HG03565 (cell line): ENCODE measurements around the gene PLXNA1.
A peak's percentile ranks its signal among the peaks of the same experiment; 100 is the strongest.

Experiments
- ATAC-seq: cut with Tn5 transposase; IDR thresholded peaks from one replicate; pipeline ENCODE4 v1.9.1; 2021; ENCODE audit warnings: mild to moderate bottlenecking, moderate library complexity; ENCODE audit not compliant: unreplicated experiment

The PLXNA1 gene

GRCh38 chr3:126999383-126999782 is 16.5 kb downstream of the PLXNA1 start:
- ATAC-seq: no peak

DNA sequence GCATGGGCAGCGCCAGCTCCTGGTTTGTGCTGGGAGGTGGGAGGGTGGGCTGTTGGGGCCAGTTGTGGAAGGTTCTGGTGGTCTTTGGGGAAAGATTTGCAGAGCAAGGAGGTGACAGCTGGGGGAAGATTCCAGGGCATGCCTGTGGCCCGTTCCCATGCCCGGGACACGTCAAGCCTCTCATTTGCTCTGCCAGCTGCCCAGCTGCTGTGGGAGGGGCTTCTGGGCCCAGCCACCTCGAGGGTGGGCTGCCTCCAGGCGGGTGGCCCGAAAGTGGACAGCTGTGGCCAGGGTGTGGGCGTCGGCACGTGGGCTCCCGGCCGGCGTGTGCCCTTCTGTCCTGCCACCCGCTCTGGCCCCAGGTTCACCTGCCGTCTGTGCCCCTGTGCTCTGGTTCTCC is 17.2 kb downstream of the PLXNA1 start:
- no peak for ATAC-seq

DNA sequence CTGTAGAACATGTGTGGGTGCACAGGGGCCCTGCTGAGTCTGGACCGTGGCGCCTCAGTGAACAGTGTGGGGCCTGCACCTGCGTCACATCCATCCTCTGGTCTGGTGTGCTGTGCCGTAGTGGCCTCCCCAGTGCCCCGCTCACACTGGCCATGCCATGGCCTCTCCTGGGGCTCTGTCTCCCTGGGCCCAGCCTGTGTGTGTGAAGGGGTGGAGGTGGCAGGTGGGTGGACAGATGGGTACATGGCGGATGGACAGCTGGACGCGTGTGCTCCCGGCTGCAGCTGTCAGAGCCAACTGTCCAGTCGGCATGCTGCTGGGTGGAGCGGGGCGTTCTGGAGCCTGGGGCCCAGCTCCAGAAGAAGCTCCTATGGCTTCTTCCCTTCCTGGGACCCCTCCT is 17.8 kb downstream of the PLXNA1 start:
- no peak for ATAC-seq

DNA sequence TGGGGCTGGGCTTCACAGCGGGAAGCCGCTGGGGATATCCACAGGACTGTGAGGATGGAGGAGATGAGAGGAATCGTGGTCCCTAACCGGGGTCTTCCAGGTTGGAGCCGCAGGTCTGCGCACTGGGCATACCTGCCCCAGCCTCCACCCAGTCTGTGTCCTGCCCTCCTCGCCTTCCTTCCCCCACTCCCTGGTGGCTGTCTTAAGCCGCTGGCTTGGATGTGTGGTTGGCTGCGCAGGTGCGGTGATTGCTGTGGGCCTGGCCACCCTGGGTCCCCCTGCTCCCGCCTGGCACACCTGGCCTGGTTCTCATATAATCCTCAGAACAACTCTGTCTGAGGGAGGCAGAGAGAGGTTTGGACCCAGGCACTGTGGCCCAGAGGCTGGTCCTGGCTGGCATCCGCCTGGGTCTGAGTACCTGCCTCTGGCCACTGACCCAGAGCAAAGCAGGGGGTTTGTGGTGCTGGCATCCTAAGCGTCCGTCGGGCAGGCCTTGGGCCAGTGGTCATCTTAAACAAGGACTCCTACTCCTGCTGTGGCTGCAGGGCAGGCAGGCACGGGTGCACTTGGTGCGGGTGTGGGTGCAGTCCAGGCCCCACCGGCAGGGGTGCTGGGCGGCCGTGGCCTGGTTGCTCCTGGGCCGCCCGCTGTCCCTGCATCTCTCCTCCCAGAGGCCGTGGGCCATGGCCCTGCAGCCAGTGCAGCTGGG is 18.7 kb downstream of the PLXNA1 start:
- ATAC-seq: no peak

DNA sequence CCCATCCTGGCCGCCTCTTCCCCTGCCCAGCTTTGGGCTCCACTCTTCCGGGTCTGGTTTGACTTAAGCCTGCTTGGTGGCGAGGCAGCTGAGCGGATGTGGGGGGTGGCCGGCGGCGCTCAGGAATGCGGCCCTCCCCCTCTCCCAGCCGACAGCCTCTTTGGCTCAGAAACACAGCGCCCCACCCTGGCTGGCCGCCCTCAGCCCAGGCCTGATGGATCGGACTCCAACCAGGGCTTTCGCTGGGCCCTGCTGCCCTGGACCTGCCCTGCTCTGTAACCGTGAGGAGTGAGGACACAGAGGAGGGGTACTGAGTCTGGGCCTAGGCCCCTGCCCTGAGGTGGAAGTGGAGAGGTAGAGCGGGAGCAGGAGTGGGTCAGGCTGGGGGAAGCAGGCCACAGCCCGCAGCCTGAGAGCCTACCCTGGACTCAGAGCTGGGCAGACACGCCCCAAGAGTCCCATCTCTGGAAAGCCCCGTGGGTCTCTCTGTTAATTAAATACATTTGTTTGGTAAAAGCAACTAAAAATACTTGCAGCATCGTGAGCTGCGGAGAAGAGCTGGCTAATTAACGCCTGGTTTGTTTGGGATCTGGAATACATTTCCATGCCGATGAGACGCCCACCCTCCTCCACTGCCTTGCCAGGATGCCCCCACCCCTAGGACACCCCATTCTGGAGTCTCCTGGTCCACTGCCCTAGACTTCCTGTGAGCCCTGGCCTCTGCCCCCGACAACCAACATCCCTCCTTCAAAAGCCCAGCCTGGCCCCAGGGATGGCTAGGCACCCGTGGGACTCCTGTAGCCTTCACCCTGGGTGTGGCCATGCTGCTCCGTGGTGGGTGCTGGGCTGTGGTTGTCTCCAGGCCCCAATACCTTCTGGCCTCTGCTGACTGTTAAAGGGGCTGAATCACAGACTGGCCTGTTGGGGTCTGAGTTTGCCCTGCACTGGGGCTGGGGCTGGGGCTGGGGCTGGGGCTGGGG is 19.6 kb downstream of the PLXNA1 start:
- ATAC-seq: no peak

- ATAC-seq: no peak
Measured at GRCh38 chr3:127003175-127003555, 20.2 kb downstream of the PLXNA1 start.

GRCh38 chr3:127003601-127004280 is 20.8 kb downstream of the PLXNA1 start:
- ATAC-seq: no peak

- no peak for ATAC-seq
Measured at GRCh38 chr3:127004641-127005397, 21.9 kb downstream of the PLXNA1 start.

DNA sequence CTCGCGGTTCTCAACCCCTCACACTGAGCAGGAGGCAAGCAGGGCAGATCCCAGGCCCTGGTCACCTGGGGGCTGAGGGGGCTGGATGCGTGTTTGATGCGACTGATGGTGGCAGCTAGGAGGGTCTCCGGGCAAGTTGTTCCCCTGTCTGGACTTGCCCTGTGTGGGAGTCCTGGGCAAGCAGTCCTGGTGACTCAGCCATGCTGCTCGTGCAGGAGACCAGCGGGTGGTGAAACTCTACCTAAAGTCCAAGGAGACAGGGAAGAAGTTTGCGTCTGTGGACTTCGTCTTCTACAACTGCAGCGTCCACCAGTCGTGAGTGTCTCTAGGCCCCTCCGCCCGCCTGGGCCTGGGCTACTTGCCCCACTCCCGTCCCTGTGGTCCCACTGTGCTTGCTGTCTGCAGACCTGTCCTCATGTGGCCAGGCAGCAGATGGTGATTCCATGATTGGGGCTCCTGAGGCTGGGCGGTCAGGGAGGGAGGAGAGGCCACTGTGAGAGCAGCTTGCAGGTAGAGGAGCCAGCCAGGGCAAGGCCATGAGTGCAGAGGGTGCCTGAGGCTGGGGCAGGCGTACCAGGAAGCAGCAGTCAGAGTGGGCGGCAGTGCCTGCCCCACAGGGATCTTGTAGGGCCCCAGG is 23.1 kb downstream of the PLXNA1 start:
- ATAC-seq: no peak

DNA sequence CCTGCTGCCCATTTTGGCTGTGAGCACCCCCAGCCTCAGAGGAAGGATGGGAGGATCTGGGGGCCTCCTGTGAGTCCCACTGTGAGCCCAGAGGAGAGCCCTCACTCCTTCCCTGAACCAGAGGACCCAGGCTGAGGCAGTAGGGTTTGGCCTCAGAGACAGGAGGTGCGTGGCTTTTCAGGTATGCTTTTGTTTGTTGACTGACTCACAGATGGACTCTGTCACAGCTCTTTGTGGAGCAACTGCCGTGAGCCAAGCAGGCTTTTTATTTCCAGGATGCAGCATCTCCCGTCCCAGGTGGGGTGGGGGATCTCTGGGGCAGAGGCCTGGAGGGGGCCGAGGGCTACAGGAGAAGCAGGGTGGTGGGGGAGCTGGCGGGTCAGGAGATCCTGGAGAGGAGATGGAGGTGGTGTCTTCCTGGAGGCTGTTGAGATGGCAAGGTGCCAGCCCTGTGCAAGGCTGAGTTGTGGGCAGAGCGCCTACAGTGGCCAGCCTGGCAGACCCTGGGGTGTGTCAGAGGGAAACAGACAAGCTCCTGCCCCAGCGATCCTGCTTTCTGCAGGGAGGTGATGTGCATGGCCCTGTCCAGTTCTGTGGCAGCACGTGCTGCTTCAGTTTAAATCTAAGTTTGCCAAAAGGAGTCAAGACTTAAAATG is 24.0 kb downstream of the PLXNA1 start:
- no peak for ATAC-seq

GRCh38 chr3:127008236-127008635 is 25.3 kb downstream of the PLXNA1 start:
- ATAC-seq: no peak

- ATAC-seq: no peak
Measured at GRCh38 chr3:127009531-127009930, 26.6 kb downstream of the PLXNA1 start.

GRCh38 chr3:127011270-127011992 is 28.5 kb downstream of the PLXNA1 start:
- ATAC-seq: no peak

DNA sequence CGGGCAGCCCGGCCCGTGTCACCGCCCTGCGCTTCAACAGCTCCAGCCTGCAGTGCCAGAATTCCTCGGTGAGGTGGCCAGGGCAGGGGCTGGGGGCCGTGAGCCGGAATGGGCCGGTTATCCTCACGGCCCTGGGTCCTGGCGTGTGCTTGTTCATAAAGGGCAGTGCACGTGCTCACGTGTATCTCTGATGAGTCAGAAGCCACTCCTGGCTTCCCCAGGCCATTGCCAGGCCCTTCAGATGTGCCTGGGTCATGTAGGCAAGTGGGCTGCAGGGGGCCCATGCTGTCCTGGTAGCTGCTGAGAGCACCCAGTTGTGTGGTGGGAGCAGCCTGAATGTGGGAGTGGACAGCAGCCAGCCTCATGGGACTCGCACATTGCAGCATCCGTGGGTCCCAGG is 29.2 kb downstream of the PLXNA1 start:
- no peak for ATAC-seq

- ATAC-seq: no peak
Measured at GRCh38 chr3:127013181-127013580, 30.3 kb downstream of the PLXNA1 start.

DNA sequence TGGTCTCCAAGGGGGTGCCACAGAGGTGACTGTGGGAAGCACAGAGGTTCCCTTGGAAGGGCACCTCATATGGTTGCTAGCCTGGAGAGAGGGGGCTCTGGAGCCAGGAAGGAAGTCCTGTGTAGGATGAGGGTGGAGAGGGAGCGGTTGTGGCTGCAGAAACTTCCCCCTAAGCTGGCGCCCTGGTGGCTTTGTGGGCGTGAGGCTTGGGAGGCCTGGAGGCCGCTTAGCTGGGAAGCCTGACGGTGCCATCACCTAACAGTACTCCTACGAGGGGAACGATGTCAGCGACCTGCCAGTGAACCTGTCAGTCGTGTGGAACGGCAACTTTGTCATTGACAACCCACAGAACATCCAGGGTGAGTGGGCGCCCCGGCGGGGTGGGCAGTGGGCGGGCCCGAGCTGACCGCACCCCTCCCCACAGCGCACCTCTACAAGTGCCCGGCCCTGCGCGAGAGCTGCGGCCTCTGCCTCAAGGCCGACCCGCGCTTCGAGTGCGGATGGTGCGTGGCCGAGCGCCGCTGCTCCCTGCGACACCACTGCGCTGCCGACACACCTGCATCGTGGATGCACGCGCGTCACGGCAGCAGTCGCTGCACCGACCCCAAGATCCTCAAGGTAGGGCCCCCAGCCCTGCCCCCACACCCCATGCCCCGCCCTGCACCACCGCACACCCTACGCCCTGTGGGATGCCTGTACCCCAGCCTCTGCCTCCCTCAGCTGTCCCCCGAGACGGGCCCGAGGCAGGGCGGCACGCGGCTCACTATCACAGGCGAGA is 31.0 kb downstream of the PLXNA1 start:
- ATAC-seq: no peak

DNA sequence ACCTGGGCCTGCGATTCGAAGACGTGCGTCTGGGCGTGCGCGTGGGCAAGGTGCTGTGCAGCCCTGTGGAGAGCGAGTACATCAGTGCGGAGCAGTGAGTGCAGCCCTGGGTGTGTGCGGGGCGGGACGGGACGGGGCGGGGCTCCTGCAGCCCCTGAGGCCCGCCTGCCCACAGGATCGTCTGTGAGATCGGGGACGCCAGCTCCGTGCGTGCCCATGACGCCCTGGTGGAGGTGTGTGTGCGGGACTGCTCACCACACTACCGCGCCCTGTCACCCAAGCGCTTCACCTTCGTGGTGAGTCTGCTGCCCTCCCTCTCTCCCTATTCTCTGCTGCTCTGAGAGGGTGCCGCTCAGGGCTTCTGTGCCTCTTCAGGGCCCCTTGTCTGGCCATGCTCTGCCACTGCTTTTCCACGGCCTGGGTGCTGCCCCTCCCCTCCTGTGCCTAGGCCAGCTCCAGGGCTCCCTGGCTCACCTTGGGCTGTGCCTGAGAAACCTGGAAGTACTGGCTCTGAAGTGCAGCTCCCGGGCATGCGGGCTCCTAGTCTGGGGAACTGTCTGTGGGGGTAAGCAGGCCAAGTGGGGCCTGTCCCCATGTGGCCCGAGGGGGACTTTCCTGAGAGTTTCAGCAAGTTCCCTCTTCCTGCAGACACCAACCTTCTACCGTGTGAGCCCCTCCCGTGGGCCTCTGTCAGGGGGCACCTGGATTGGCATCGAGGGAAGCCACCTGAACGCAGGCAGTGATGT is 31.8 kb downstream of the PLXNA1 start:
- ATAC-seq: peak; percentile 18
